Stimulated activated CD4-positive, alpha-beta T cell treated with anti-CD3 and anti-CD28 coated beads, Interleukin-15, amount 100 ng/mL, for 48 hours (primary cell): ENCODE data around the gene XPC.
A peak's percentile ranks its signal among the peaks of the same experiment; 100 is the strongest.

Source experiments
- DNase-seq, 2 donors: peaks; one replicate each; pipeline ENCODE4 v3.0.0-alpha.2; 2020; ENCODE audit warnings: low read depth in 2 of 2

The XPC gene

GRCh38 chr3:14208168-14208567 lies 29.8 kb upstream of the XPC start:
- DNase-seq, result no peak

- DNase-seq, result no peak
These were observed 28.3 kb upstream of the XPC start for GRCh38 chr3:14206548-14207177.

GRCh38 chr3:14204515-14205284 lies 26.3 kb upstream of the XPC start:
- DNase-seq, result no peak

- DNase-seq, result no peak
These were observed 25.2 kb upstream of the XPC start for GRCh38 chr3:14203521-14204079.

GRCh38 chr3:14202874-14203520 lies 24.6 kb upstream of the XPC start:
- no peak for DNase-seq

GRCh38 chr3:14201940-14202684 lies 23.7 kb upstream of the XPC start:
- DNase-seq, result no peak

GRCh38 chr3:14200841-14201240 lies 22.4 kb upstream of the XPC start:
- no peak for DNase-seq

- DNase-seq, result no peak
These were observed 21.9 kb upstream of the XPC start for GRCh38 chr3:14200276-14200675.

GRCh38 chr3:14199641-14200040 lies 21.2 kb upstream of the XPC start:
- DNase-seq, result no peak

GRCh38 chr3:14194865-14195264 lies 16.5 kb upstream of the XPC start:
- DNase-seq, result no peak

- DNase-seq, result no peak
These were observed 9.8 kb upstream of the XPC start for GRCh38 chr3:14188041-14188754.

GRCh38 chr3:14186854-14187458 lies 8.6 kb upstream of the XPC start:
- DNase-seq, result no peak

GRCh38 chr3:14183015-14183577 lies 4.7 kb upstream of the XPC start:
- DNase-seq, result no peak

GRCh38 chr3:14181253-14181652 lies 2.9 kb upstream of the XPC start:
- DNase-seq, result no peak

- DNase-seq, result no peak
These were observed 1.4 kb upstream of the XPC start for GRCh38 chr3:14179795-14180194.

GRCh38 chr3:14179114-14179465 lies 689 bp upstream of the XPC start:
- no peak for DNase-seq

- DNase-seq, result no peak
These were observed 688 bp downstream of the XPC start for GRCh38 chr3:14177580-14178246.

GRCh38 chr3:14175383-14176037 lies 2.9 kb downstream of the XPC start:
- peak in 1 of 2 donors; percentile 31 for DNase-seq

GRCh38 chr3:14174483-14174882 lies 3.9 kb downstream of the XPC start:
- no peak for DNase-seq

- no peak for DNase-seq
These were observed 5.9 kb downstream of the XPC start for GRCh38 chr3:14172496-14172895.
